ENCODE results near the gene GLRB.
"Not testable (repeated sequence)": the region's sequence is repeated elsewhere in the genome, so short reads cannot be mapped to it uniquely, and the experiment has no call there.

The GLRB gene

DNA sequence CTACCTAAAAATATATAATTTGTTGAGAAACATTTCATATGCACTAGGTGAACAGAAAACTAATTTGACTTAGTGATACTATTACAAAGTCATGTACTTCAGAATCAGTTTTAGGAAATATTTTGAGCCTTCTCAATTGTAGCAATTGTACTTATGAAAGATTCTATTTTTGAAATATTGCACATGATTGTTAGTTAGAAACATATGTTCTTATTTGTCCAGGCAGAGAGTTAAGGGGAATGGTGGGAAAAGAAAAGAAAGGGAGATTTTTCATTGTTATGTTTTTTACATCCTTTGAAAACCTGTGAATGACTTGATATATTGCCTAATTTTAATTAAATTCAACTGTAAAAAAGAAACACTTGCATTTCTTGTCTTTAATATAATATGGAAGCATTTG lies 66.0 kb downstream of the GLRB start:
- DNase-seq = no peak

DNA sequence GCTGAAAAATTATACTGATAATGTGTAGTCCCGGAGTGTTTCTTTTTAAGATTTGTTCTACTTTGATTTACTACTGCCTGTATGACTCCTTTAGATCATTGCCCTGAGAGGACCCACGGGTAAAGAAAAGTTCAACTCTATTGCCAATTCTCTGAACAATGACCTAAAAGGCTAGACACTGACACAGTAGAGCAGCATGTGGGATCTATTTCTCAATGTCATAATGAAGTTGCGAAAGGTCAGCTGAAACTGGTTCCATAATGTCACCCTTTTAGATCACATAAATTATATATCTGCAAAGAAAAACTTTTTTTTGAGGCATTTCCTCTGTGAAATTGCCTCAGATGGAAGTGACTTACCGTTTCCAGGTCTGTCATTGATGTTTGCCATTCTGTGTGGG lies 67.4 kb downstream of the GLRB start:
- DNase-seq = no peak

DNA sequence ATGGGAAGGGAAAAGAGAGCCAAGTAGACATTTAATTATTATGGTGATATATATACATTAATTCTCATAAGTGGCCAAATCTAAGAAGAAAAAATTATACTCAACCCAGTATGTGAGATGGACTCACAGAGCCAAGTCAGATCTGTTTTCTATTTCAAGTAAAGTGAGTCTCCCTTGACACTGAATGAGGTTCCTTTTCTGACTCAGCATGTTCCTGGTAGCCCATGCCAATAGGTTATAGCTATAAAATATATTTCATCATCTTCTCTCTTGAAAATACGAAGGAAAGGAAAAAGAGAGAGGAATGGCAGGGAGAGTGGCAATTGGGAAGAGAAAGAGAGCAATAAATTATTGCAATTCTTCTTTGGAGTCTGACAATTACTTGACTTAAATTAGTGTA lies 75.8 kb downstream of the GLRB start:
- DNase-seq = no peak

DNA sequence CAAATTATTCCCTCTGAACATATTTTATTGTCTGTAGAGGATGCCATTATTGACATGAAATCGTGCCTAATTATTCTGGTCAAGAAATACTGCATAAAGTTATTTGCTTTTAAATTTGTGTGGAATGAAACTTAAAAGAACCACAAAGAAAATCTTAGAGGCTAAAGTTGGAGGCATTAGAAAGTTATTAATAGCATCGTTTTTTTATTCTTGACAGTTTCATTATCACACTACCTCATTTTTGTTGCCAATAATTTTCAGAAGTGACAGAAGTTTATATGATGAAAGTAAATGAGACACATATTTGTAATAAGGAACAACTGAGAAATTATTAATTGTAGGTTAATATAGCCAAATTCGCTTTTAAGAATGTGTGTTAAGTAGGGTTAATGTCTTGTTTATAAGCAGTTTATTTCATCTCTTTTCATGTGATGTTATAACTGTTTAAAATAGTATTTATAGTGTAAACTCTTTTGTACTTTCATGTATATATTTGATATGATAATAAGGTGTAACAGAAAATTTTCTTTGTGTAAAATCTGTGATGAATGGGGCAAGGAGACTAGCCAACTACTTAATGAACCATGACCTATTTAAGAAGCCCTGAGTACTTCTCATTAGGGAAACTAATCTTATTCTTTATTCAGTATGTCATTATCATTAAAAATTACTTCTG lies 90.1 kb downstream of the GLRB start:
- DNase-seq = no peak

DNA sequence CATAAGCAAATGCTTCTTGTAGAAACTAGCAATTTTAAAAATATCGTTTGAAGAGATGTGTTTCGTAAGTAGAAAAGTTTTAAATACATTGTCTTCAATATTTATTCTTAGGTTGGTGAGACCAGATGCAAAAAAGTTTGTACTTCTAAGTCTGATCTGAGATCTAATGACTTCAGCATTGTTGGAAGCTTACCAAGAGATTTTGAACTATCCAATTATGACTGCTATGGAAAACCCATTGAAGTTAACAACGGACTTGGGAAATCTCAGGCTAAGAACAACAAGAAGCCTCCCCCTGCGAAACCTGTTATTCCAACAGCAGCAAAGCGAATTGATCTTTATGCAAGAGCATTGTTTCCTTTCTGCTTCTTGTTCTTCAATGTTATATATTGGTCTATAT lies 94.4 kb downstream of the GLRB start:
- DNase-seq = no peak

DNA sequence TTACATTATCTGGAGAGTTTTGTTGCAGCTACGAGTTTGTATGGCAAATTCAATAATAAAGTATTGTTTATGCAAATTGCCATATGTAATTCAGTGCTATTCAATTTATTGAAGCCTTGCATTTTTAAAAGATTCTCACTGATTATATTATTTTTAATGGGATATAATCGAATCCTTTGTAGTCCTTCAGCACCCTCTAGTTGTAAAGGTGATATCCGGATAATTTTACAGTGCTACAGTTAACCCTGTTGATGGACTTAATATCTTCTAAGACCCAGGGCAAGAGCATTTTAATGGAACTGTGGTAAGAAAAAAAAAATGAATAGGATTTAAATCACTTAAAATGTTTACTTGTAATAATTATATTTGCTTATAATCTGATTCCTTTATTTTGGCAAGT lies 96.1 kb downstream of the GLRB start:
- DNase-seq = no peak

DNA sequence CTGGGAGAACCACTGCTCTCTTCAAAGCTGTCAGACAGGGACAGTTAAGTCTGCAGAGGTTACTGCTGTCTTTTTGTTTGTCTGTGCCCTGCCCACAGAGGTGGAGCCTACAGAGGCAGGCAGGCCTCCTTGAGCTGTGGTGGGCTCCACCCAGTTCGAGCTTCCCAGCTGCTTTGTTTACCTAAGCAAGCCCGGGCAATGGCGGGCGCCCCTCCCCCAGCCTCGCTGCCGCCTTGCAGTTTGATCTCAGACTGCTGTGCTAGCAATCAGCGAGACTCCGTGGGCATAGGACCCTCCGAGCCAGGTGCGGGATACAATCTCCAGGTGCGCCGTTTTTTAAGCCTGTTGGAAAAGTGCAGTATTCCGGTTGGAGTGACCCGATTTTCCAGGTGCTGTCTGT lies 104.3 kb downstream of the GLRB start:
- DNase-seq = not testable (repeated sequence)

DNA sequence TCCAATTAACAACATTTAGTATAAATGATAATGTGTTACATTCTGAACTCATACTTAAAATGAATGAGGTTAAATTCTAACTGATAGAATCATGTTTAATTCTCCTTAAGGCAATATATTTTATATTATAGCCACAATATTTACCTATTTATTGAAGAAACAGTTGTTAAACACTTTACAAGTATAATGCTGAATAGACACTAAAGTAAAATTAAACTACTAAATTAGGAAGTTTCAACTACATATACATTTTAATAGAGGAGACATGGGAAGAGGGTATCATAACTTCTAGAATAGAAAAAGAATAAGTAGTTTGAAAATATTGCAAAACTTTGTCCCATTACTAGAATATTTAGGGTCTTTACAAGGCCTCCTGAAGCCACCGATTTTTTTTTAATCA lies 108.3 kb downstream of the GLRB start:
- no peak for DNase-seq

DNA sequence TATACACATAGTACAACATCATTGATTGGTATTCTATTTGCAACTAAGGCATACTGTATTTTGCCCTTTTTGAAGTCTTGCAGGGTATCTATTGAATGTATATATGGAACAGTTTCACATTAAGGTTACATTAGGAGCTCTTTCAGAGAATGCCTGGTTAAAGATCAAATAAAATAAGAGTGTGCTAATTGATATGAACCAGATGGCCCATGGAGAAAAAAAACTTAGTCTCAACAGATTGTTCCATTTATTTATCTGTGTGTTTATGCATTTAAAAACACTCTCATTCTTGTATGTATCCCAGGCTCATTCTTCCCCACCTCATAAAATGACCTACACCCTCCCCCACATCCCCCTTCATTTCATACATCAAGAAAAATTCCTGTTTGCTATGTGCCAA lies 109.4 kb downstream of the GLRB start:
- DNase-seq = no peak

DNA sequence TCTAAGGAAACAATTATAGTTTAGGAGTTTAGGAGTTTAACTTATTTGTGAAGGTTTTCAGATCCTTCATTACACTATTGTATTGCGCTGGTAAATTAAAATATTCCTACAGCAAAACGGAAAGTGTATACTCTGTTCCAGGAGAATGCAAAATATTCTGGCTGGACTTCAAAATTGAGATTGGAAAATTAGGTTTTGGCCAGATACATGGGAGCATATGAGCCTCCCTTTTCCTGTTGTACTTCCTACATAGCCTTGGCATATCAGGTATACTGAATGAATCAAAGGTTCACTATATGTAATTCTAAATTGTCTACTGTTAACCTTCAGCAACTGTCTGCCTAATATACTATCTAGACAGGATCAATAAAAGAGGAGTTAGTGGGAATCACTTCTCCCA lies 119.4 kb downstream of the GLRB start:
- DNase-seq = no peak

DNA sequence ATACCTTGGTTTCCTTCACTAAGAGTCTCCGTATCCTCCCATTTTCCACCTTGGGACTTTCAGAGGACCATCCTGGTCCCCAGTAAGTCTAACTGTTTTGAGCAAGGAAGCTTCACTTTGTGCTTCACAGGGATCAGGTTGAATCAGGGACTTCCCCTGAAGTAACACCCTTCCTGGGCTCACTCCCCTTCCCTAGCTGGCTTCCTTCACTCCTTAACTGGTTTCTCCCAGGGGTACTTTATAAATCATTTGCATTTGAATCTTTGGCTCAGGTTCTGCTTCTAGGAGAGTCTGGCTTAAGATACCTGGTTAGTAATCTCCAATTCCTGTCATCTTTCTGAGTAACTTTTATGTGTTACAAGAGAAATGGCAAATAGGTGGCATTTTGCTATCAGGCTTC lies 120.1 kb downstream of the GLRB start:
- no peak for DNase-seq

DNA sequence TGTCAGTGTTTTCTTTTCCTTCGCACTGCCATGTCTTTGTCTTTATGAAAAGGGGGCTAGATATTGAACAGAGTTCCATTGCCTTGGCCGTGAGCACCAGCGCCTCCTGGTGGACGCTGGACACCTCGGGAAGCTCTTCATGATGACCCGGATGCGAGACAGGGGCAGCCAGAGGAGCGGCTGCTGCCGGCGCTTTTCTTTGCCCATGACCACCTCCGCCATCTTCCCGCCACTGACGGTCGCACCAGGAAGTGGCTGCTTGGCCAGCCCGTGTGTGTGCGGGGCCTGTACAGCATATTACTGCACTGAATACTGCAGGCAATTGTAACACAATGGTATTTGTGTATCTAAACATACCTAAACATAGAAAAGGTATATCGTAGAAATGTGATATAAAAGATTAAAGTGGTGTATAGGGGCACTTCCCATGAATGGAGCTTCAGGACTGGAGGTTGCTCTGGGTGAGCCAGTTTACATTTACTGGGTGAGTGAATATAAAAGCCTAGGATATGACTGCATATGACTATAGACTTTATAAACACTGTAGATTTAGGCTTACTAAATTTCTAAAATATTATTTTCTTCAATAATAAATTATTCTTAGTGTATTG lies 128.8 kb downstream of the GLRB start:
- no peak for DNase-seq

DNA sequence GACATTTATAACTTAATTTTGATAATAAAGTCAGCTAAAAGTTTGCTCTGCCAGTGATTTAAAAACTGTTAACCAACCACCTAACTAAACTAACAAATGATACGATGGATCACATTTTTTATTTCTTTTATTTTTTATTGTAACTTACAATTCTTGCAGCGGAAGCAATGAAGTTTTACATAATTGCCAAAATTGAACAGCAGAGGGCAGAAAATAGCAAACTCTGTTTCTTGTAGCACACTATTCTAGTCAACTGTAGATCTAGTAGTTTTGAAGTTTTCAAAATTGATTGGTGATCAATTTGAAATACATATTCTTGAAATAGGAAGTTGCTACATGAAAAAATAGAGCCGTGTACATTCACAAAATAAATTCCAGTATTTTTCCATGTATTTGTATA lies 141.8 kb downstream of the GLRB start:
- no peak for DNase-seq

DNA sequence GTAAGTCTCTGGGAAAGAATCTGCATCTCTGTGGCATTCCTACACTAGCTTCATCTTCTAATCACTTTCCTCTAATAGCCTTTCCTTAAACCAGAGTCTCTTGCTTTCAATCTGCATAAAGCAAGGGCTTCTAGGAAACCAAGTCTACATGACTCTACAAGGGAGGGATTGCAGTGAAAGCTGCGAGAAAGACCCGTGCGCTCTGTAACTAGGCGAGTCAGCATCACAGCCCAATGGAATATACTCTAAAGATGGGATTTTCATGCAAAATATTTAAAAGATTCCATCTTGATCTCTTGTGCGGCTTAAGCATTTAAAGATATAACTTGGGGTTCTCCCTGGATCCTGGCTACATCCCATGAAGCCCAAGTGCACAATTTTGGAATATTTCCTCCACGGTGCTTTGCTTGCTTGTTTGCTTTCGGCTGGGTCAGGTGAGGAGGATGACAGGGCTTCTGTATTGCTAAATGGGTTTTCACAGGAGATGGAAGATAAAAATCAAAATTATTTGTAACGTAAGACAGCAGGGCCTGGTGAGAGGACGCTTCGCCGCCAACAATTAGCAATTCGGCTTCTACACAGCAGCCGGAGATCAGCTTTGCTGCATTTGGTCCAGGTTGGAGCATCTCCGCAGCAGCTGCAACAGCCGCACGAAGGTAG lies 143.9 kb downstream of the GLRB start:
- no peak for DNase-seq

DNA sequence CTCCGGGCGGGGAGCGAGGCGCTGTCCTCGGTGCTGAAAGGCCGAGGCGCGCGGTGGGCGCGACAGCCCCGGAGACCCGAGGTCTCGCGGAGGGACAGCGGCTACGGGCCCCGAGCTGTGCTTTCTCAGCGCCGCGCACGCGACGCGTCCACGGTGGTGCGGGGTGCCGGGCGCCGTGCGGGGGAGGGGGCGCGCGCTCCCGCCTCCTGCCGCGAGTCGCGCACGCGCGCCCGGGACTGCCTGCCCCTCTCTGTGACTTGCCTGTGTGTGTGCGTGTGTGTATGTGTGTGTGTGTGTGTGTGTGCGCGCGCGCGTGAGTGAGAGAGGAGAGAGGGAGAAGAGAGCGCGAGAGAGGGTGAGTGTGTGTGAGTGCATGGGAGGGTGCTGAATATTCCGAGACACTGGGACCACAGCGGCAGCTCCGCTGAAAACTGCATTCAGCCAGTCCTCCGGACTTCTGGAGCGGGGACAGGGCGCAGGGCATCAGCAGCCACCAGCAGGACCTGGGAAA lies 144.5 kb downstream of the GLRB start, which contains the start of gene GRIA2:
TSS of gene GRIA2 (plus strand) at position 358 of the 511 bp plus-strand sequence. CDS start 315 bp downstream, outside the sequence.
- no peak for DNase-seq

DNA sequence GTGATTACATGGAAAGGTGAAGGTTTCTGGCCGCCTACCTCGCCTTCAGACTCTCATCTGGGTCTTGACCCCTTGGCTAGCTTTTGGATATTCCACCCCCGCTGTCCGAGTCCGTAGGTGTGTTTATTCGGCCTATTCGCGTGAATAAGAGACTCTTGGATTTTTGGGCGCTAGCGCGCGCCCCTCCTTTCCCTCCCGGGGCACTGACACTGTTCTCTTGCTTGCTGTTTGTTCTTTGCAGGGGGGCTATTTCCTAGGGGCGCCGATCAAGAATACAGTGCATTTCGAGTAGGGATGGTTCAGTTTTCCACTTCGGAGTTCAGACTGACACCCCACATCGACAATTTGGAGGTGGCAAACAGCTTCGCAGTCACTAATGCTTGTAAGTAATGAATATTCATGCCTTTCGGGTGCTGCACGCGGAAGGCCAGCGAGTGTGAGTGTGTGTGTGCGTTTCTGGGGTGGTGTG lies 145.5 kb downstream of the GLRB start:
- DNase-seq = no peak

All from activated naive CD4-positive, alpha-beta T cell treated with anti-CD3 and anti-CD28 coated beads, Interleukin-2, amount 50 U/mL, for 16 hours (primary cell).